ENCODE measurements around the gene PPFIA1. TPM values are rescaled to one million over a fixed set of nuclear protein-coding genes. Genes with fewer than 3 reads are reported as not detected.

The PPFIA1 gene
- polyA plus RNA-seq, 2 donors: 13.0 to 14.8 TPM

DNA sequence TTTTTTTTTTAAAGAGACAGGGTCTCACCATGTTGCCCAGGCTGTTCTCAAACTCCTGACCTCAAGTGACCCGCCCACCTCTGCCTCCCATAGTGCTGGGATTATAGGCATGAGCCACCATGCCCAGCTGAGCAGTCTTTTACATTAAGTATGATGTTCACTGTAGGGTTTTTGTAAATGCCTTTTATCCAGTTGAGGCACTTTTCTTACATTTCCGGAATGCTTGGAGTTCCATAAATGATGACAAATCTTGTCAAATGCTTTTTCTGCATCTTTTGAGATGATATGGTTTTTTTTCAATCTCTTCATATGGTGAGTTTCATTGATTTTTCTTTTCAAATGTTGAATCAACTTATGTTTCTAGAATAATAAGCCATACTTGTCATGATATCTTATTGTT is 98.5 kb downstream of the PPFIA1 start:
- Histone ChIP-seq H3K9me3 (ENCODE audit: control insufficient read depth in 2 of 2, insufficient read depth in 1 of 2, low read depth in 1 of 2, low read length in 1 of 2) (no peaks in the 10 kb centered on the region), H3K27me3 (ENCODE audit: control insufficient read depth in 1 of 2, insufficient read depth in 2 of 2, low read length in 2 of 2) (no peaks in the 10 kb centered on the region), H3K4me1 (ENCODE audit: control insufficient read depth in 2 of 2, insufficient read depth in 2 of 2, low read length in 1 of 2) (peaks cover 0 to 3% of the 10 kb centered on the region in 2 donors), H3K27ac (ENCODE audit: low read depth in 2 of 2, low read length in 1 of 2) (no peak overlapping the region), H3K36me3 (ENCODE audit: control insufficient read depth in 2 of 2, insufficient read depth in 2 of 2, low read length in 1 of 2) (peaks cover 7 to 9% of the 10 kb centered on the region in 2 donors), H3K4me3 (ENCODE audit: low read depth in 1 of 2, low read length in 2 of 2) (no peak overlapping the region)
- 93 to 95% methylated on average over 2 of the region's 2 CpGs for WGBS, 2 donors

GRCh38 chr11:70371241-70371640 is 100.8 kb downstream of the PPFIA1 start:
- no peaks in the 10 kb centered on the region for H3K9me3 ChIP-seq (ENCODE audit: control insufficient read depth in 2 of 2, insufficient read depth in 1 of 2, low read depth in 1 of 2, low read length in 1 of 2)
- WGBS, 2 donors: 75 to 79% methylated on average over 5 of the region's 5 CpGs
- H3K36me3 ChIP-seq (ENCODE audit: control insufficient read depth in 2 of 2, insufficient read depth in 2 of 2, low read length in 1 of 2): peaks cover 8 to 9% of the 10 kb centered on the region in 2 donors
- H3K4me3 ChIP-seq (ENCODE audit: low read depth in 1 of 2, low read length in 2 of 2): no peak overlapping the region
- H3K4me1 ChIP-seq (ENCODE audit: control insufficient read depth in 2 of 2, insufficient read depth in 2 of 2, low read length in 1 of 2): no peaks in the 10 kb centered on the region
- H3K27me3 ChIP-seq (ENCODE audit: control insufficient read depth in 1 of 2, insufficient read depth in 2 of 2, low read length in 2 of 2): no peaks in the 10 kb centered on the region
- no peak overlapping the region for H3K27ac ChIP-seq (ENCODE audit: low read depth in 2 of 2, low read length in 1 of 2)

GRCh38 chr11:70372076-70372475 is 101.6 kb downstream of the PPFIA1 start:
- H3K9me3 ChIP-seq (ENCODE audit: control insufficient read depth in 2 of 2, insufficient read depth in 1 of 2, low read depth in 1 of 2, low read length in 1 of 2): no peaks in the 10 kb centered on the region
- no peaks in the 10 kb centered on the region for H3K27me3 ChIP-seq (ENCODE audit: control insufficient read depth in 1 of 2, insufficient read depth in 2 of 2, low read length in 2 of 2)
- H3K27ac ChIP-seq (ENCODE audit: low read depth in 2 of 2, low read length in 1 of 2): no peak overlapping the region
- peaks cover 8 to 9% of the 10 kb centered on the region in 2 donors for H3K36me3 ChIP-seq (ENCODE audit: control insufficient read depth in 2 of 2, insufficient read depth in 2 of 2, low read length in 1 of 2)
- WGBS, 2 donors: 97 to 98% methylated on average over 8 of the region's 8 CpGs
- H3K4me1 ChIP-seq (ENCODE audit: control insufficient read depth in 2 of 2, insufficient read depth in 2 of 2, low read length in 1 of 2): no peaks in the 10 kb centered on the region
- H3K4me3 ChIP-seq (ENCODE audit: low read depth in 1 of 2, low read length in 2 of 2): no peak overlapping the region

- peaks cover 18 to 20% of the 10 kb centered on the region in 2 donors for H3K36me3 ChIP-seq (ENCODE audit: control insufficient read depth in 2 of 2, insufficient read depth in 2 of 2, low read length in 1 of 2)
- no peaks in the 10 kb centered on the region for H3K27me3 ChIP-seq (ENCODE audit: control insufficient read depth in 1 of 2, insufficient read depth in 2 of 2, low read length in 2 of 2)
- no peak overlapping the region for H3K27ac ChIP-seq (ENCODE audit: low read depth in 2 of 2, low read length in 1 of 2)
- 95 to 98% methylated on average over 12 of the region's 12 CpGs for WGBS, 2 donors
- H3K4me3 ChIP-seq (ENCODE audit: low read depth in 1 of 2, low read length in 2 of 2): no peak overlapping the region
- H3K4me1 ChIP-seq (ENCODE audit: control insufficient read depth in 2 of 2, insufficient read depth in 2 of 2, low read length in 1 of 2): no peaks in the 10 kb centered on the region
- no peaks in the 10 kb centered on the region for H3K9me3 ChIP-seq (ENCODE audit: control insufficient read depth in 2 of 2, insufficient read depth in 1 of 2, low read depth in 1 of 2, low read length in 1 of 2)
These were observed 106.1 kb downstream of the PPFIA1 start for GRCh38 chr11:70376621-70377020.

- 92 to 93% methylated on average over 8 of the region's 8 CpGs for WGBS, 2 donors
- Histone ChIP-seq H3K4me3 (ENCODE audit: low read depth in 1 of 2, low read length in 2 of 2) (no peak overlapping the region), H3K9me3 (ENCODE audit: control insufficient read depth in 2 of 2, insufficient read depth in 1 of 2, low read depth in 1 of 2, low read length in 1 of 2) (no peaks in the 10 kb centered on the region), H3K27ac (ENCODE audit: low read depth in 2 of 2, low read length in 1 of 2) (no peak overlapping the region), H3K4me1 (ENCODE audit: control insufficient read depth in 2 of 2, insufficient read depth in 2 of 2, low read length in 1 of 2) (no peaks in the 10 kb centered on the region), H3K27me3 (ENCODE audit: control insufficient read depth in 1 of 2, insufficient read depth in 2 of 2, low read length in 2 of 2) (no peaks in the 10 kb centered on the region), H3K36me3 (ENCODE audit: control insufficient read depth in 2 of 2, insufficient read depth in 2 of 2, low read length in 1 of 2) (peaks cover 17 to 20% of the 10 kb centered on the region in 2 donors)
These were observed 107.2 kb downstream of the PPFIA1 start for GRCh38 chr11:70377645-70378044.

DNA sequence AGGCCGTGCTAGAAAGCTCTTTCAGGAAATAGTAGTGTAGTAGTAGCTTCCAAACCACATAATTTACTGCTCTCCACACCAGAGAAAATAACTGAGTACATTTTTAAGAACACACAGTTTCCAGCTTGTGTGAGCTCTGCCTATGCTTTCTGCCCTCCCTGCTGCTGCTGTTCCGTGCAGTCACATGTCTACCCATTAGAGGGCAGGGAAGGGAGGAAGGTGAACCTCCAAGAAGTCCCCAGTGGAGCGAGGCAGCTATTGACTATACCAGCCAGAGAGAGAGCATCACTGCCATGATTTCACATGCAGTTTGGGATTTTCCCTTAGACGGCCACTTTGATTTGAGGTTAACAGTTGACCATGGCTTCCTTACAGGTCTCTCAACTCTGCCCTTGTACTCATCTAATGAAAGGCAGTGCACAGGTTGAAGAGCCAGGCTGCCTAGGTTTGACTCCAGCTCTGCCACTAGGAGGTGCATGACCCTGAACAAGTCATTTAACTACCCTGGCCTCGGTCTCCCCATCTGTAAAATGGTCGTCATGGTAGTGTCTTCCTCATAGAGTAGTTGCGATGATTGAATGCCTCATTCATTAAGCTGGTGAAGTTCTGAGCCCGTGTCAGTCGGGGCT is 108.1 kb downstream of the PPFIA1 start:
- WGBS, 2 donors: 90 to 94% methylated on average over 9 of the region's 9 CpGs
- H3K4me1 ChIP-seq (ENCODE audit: control insufficient read depth in 2 of 2, insufficient read depth in 2 of 2, low read length in 1 of 2): peaks cover 0 to under 1% of the 10 kb centered on the region in 2 donors

DNA sequence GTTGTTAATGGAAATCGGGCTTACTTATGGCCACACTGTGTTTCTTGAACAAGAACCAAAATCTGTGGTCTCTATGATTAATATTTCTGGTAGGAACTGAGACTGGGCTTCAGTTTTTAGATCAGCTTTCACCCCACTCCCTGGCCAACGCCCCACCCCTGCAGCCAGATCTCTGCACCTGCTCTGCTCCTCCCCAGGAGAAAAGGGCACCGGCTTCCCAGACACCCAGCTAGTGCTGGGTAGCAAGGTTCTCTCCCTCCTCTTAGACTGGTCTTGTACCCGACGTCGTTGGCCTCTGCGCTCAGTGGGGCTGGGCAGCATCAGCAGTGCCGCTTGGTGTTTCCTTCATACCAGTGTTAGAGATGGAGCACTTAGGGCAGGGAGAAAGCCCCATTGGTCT is 110.9 kb downstream of the PPFIA1 start:
- Histone ChIP-seq H3K9me3 (ENCODE audit: control insufficient read depth in 2 of 2, insufficient read depth in 1 of 2, low read depth in 1 of 2, low read length in 1 of 2) (no peaks in the 10 kb centered on the region), H3K27ac (ENCODE audit: low read depth in 2 of 2, low read length in 1 of 2) (no peak overlapping the region), H3K36me3 (ENCODE audit: control insufficient read depth in 2 of 2, insufficient read depth in 2 of 2, low read length in 1 of 2) (peaks cover 11 to 23% of the 10 kb centered on the region in 2 donors), H3K27me3 (ENCODE audit: control insufficient read depth in 1 of 2, insufficient read depth in 2 of 2, low read length in 2 of 2) (no peaks in the 10 kb centered on the region), H3K4me1 (ENCODE audit: control insufficient read depth in 2 of 2, insufficient read depth in 2 of 2, low read length in 1 of 2) (peaks cover 0 to 2% of the 10 kb centered on the region in 2 donors), H3K4me3 (ENCODE audit: low read depth in 1 of 2, low read length in 2 of 2) (no peak overlapping the region)
- WGBS, 2 donors: 87 to 93% methylated on average over 8 of the region's 8 CpGs

More for the DNA sequence above, 108.1 kb downstream of the PPFIA1 start:
- Histone ChIP-seq H3K27me3 (ENCODE audit: control insufficient read depth in 1 of 2, insufficient read depth in 2 of 2, low read length in 2 of 2) (no peaks in the 10 kb centered on the region), H3K27ac (ENCODE audit: low read depth in 2 of 2, low read length in 1 of 2) (no peak overlapping the region), H3K9me3 (ENCODE audit: control insufficient read depth in 2 of 2, insufficient read depth in 1 of 2, low read depth in 1 of 2, low read length in 1 of 2) (no peaks in the 10 kb centered on the region), H3K36me3 (ENCODE audit: control insufficient read depth in 2 of 2, insufficient read depth in 2 of 2, low read length in 1 of 2) (peaks cover 11 to 18% of the 10 kb centered on the region in 2 donors), H3K4me3 (ENCODE audit: low read depth in 1 of 2, low read length in 2 of 2) (no peak overlapping the region)

DNA sequence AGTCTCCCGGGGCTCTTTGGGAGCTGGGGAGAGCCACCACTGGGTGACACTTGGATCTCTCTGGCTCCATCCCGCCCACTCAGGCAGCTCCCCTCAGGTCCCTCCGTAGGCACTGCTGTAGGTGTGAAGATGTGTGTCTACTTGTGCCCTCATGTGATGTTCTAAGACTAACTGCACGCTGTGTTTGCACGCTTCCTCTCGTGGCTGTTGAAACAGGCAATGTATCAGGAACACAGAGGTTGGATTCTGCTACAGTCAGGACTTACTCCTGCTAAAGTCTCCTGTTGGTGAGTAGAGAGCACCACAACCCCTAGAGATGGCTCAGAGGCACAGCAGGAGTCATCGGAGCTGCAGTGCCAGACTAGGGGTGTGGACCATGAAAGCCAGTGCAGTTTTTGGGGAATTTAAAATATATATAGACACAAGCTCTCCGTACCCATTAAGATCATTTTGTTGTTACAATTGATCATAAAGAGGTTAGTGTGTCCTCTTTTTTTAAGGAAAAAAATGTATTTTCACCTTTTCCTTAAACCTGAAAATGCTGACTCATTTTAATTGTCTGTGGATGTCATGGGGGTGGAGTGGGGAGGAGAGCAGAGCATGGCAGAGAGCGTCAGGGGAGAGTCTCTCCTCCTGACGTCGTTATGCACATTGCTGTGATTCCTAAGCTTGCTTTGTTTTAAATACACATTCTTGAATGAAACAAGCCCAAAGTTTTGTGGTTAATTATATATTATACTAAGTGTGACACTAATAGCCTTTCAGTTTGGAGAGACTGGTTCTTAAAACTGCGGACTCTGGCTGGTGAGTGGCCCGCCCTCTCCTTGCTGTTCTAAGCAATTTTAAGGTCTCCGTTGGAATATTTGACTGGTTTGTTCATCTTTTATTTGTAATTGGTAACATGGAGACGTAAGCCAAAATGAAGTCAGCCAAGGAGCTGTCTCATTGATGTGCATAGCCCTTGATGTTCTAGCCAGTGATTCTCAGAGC is 111.7 kb downstream of the PPFIA1 start:
- Histone ChIP-seq H3K27me3 (ENCODE audit: control insufficient read depth in 1 of 2, insufficient read depth in 2 of 2, low read length in 2 of 2) (no peaks in the 10 kb centered on the region), H3K4me1 (ENCODE audit: control insufficient read depth in 2 of 2, insufficient read depth in 2 of 2, low read length in 1 of 2) (peaks cover 0 to 2% of the 10 kb centered on the region in 2 donors), H3K27ac (ENCODE audit: low read depth in 2 of 2, low read length in 1 of 2) (peak overlapping the region in 1 of 2 donors; percentile 40), H3K4me3 (ENCODE audit: low read depth in 1 of 2, low read length in 2 of 2) (no peak overlapping the region), H3K36me3 (ENCODE audit: control insufficient read depth in 2 of 2, insufficient read depth in 2 of 2, low read length in 1 of 2) (peaks cover 11 to 23% of the 10 kb centered on the region in 2 donors), H3K9me3 (ENCODE audit: control insufficient read depth in 2 of 2, insufficient read depth in 1 of 2, low read depth in 1 of 2, low read length in 1 of 2) (no peaks in the 10 kb centered on the region)
- 69 to 77% methylated on average over 15 of the region's 15 CpGs for WGBS, 2 donors

GRCh38 chr11:70383664-70384565 is 113.4 kb downstream of the PPFIA1 start:
- WGBS, 2 donors: 80 to 82% methylated on average over 11 of the region's 11 CpGs
- Histone ChIP-seq H3K27ac (ENCODE audit: low read depth in 2 of 2, low read length in 1 of 2) (peak overlapping the region in 1 of 2 donors; percentile 6), H3K4me1 (ENCODE audit: control insufficient read depth in 2 of 2, insufficient read depth in 2 of 2, low read length in 1 of 2) (peaks cover 0 to 2% of the 10 kb centered on the region in 2 donors), H3K36me3 (ENCODE audit: control insufficient read depth in 2 of 2, insufficient read depth in 2 of 2, low read length in 1 of 2) (peaks cover 2 to 16% of the 10 kb centered on the region in 2 donors), H3K4me3 (ENCODE audit: low read depth in 1 of 2, low read length in 2 of 2) (no peak overlapping the region), H3K27me3 (ENCODE audit: control insufficient read depth in 1 of 2, insufficient read depth in 2 of 2, low read length in 2 of 2) (no peaks in the 10 kb centered on the region), H3K9me3 (ENCODE audit: control insufficient read depth in 2 of 2, insufficient read depth in 1 of 2, low read depth in 1 of 2, low read length in 1 of 2) (no peaks in the 10 kb centered on the region)
